Pons (tissue), 1 donor: ENCODE results near the gene CNOT9.

ENCODE experiments used
- DNase-seq: peaks from one replicate; pipeline ENCODE4 v3.0.0-alpha.2; 2016; ENCODE audit warnings: low spot score

CNOT9 gene

DNA sequence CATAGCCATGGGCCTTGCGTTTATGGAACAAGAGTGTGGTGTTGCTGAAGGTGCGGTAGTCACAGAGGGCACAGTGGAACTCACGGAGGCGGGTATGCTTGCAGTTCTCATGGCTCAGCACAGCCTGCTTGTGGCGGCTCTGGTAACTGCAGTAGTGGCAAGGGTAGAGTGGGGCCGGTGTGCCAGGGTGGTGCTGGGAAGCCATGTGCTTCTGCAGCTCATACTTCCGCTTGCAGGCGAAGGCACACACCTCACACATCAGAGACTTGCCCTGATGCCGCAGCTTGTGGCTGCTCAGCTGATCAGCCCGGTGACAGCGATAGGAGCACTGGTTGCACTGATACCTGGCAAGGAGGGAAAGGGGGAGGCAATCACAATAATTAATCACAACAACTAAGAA, 76.1 kb downstream of the CNOT9 start:
- no peak for DNase-seq

DNA sequence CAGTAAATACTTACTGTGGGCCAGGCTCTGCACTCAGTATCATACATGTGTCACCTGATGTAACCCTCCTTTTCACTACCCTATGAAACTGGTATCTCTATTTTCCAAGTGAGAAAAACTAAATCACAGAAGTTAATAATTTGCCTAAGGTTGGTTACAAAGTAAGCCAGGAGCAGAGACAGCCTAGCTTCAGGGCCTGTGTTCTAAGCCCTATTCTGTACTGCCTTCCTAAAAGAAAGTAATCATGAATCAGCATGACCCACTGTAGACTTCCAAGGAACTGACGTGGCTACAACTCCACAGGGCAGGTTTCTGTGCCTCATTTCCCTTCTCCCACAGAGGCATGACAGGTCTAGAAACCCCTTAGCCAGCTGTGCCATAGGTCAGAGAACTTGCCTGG, 76.5 kb downstream of the CNOT9 start:
- DNase-seq: no peak
